HEK293 (cell line): ENCODE data around the gene CCM2.

ENCODE experiments used
- YY1 ChIP-seq: fragments of 450-650 bp; formaldehyde crosslinking; IDR thresholded peaks from 2 replicates; pipeline ENCODE4 v1.5.1; 2018; ENCODE audit warnings: missing biosample characterization, missing genetic modification characterization
- TF ChIP-seq, protein P1 (sequence below): fragments of 450-650 bp; formaldehyde crosslinking; IDR thresholded peaks from 2 replicates; pipeline ENCODE4 v1.5.1; 2016; ENCODE audit warnings: missing biosample characterization, missing genetic modification characterization

- no peak for TF ChIP-seq YY1
- TF ChIP-seq, protein P1, sequence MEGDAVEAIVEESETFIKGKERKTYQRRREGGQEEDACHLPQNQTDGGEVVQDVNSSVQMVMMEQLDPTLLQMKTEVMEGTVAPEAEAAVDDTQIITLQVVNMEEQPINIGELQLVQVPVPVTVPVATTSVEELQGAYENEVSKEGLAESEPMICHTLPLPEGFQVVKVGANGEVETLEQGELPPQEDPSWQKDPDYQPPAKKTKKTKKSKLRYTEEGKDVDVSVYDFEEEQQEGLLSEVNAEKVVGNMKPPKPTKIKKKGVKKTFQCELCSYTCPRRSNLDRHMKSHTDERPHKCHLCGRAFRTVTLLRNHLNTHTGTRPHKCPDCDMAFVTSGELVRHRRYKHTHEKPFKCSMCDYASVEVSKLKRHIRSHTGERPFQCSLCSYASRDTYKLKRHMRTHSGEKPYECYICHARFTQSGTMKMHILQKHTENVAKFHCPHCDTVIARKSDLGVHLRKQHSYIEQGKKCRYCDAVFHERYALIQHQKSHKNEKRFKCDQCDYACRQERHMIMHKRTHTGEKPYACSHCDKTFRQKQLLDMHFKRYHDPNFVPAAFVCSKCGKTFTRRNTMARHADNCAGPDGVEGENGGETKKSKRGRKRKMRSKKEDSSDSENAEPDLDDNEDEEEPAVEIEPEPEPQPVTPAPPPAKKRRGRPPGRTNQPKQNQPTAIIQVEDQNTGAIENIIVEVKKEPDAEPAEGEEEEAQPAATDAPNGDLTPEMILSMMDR = no peak
These were observed 61.9 kb downstream of the CCM2 start for GRCh38 chr7:45061806-45062425.
